Endothelial cell of umbilical vein (primary cell): ENCODE results near the gene RIOX2. TPM values are rescaled to one million over a fixed set of nuclear protein-coding genes. Genes with fewer than 3 reads are reported as not detected.

Experiments
- BruUV-seq: library from RNA; stranded (reverse); fragments of 400-500 nt; replicated peaks from 2 replicates; lab custom pipeline; 2021; lab: Mats Ljungman, UMichigan
- CTCF ChIA-PET: fragments of 300-600, 350-600 bp; sonication (Branson Sonifier 250); formaldehyde crosslinking; loops from one replicate; lab custom pipeline; 2021; ENCODE audit warnings: antibody characterized with exemption, inconsistent platforms; lab: Charles Lee
- POLR2A ChIA-PET: fragments of 300-600, 350-600 bp; sonication (Branson Sonifier 250); formaldehyde crosslinking; loops from one replicate; lab custom pipeline; 2021; ENCODE audit warnings: antibody characterized with exemption, inconsistent platforms; lab: Charles Lee
- DNase-seq: peaks from one replicate; pipeline ENCODE4 v3.0.0-alpha.2; 2011; ENCODE audit warnings: low read depth, low spot score
- FAIRE-seq: peaks from 2 replicates; lab custom pipeline; 2011; peaks lifted over from hg19 to GRCh38; lab: Jason Lieb, UNC
- H2AFZ ChIP-seq: 2 replicates; pipeline ENCODE4 v1.6.0; 2012; ENCODE audit warnings: low read depth, low read length, control low read depth, inconsistent platforms
- H3K27ac ChIP-seq: 2 replicates; pipeline ENCODE4 v1.5.1; 2011; ENCODE audit warnings: low read depth, mild to moderate bottlenecking, control low read depth, low read length, moderate library complexity; ENCODE audit not compliant: insufficient read depth
- H3K27me3 ChIP-seq, 2 experiments: 2 replicates each; pipeline versions ENCODE4 v1.6.0 to v1.6.1; 2011; ENCODE audit warnings: low read length in 2 of 2, mixed read lengths in 1 of 2; ENCODE audit not compliant: control insufficient read depth in 2 of 2, insufficient read depth in 2 of 2
- H3K36me3 ChIP-seq, 2 experiments: 2 replicates in 1 of 2; 3 replicates in 1 of 2; pipeline ENCODE4 v1.5.1; 2011; ENCODE audit warnings: low read length in 2 of 2, mild to moderate bottlenecking in 1 of 2, moderate library complexity in 1 of 2; ENCODE audit not compliant: control insufficient read depth in 2 of 2, insufficient read depth in 2 of 2; ENCODE audit errors: extremely low read depth in 1 of 2
- H3K4me1 ChIP-seq: 3 replicates; pipeline ENCODE4 v1.5.1; 2011; ENCODE audit warnings: mild to moderate bottlenecking, low read length; ENCODE audit not compliant: control insufficient read depth, insufficient read depth; ENCODE audit errors: extremely low read depth
- H3K4me2 ChIP-seq: 2 replicates; pipeline ENCODE4 v1.6.1; 2011; ENCODE audit warnings: low read length, control low read depth, mixed read lengths; ENCODE audit not compliant: insufficient read depth
- H3K4me3 ChIP-seq, 3 experiments: fragments of 200-600 bp in 1 of 3; sonication (generic), shearing (Covaris generic) in 1 of 3; replicated peaks in 1 of 3; 2 replicates each; pipeline ENCODE4 v1.5.1; 2011 to 2016; ENCODE audit warnings: control low read depth in 3 of 3, low read length in 3 of 3, mild to moderate bottlenecking in 2 of 3, inconsistent platforms in 1 of 3, low read depth in 1 of 3, moderate library complexity in 1 of 3; ENCODE audit not compliant: insufficient read depth in 1 of 3
- H3K79me2 ChIP-seq: 2 replicates; pipeline ENCODE4 v1.6.0; 2012; ENCODE audit warnings: low read length, inconsistent platforms; ENCODE audit not compliant: control insufficient read depth, insufficient read depth
- H3K9ac ChIP-seq: replicated peaks from 2 replicates; pipeline ENCODE3; 2011; ENCODE audit warnings: low read length, control low read depth; ENCODE audit not compliant: insufficient read depth; ENCODE audit errors: extremely low read depth
- H3K9me1 ChIP-seq: replicated peaks from 3 replicates; pipeline ENCODE4 v1.6.0; 2011; ENCODE audit warnings: mild to moderate bottlenecking, low read length; ENCODE audit not compliant: control insufficient read depth, insufficient read depth; ENCODE audit errors: extremely low read depth
- H3K9me3 ChIP-seq: replicated peaks from 2 replicates; pipeline ENCODE4 v1.5.1; 2012; ENCODE audit warnings: low read length, inconsistent platforms; ENCODE audit not compliant: control insufficient read depth, insufficient read depth
- H4K20me1 ChIP-seq: replicated peaks from 2 replicates; pipeline ENCODE3; 2011; ENCODE audit warnings: mild to moderate bottlenecking, low read length; ENCODE audit not compliant: control insufficient read depth, insufficient read depth; ENCODE audit errors: extremely low read depth
- CTCF ChIP-seq, 2 donors: IDR thresholded peaks; 1 replicate in 1 of 2; 2 replicates in 1 of 2; pipeline ENCODE4 v1.5.1; 2011; ENCODE audit warnings: low read length in 2 of 2, mild to moderate bottlenecking in 2 of 2, moderate library complexity in 2 of 2, control low read depth in 1 of 2, inconsistent platforms in 1 of 2, low read depth in 1 of 2; ENCODE audit not compliant: insufficient read depth in 1 of 2; ENCODE audit errors: extremely low read depth in 1 of 2
- EZH2 ChIP-seq: IDR thresholded peaks from 2 replicates; pipeline ENCODE4 v1.6.1; 2012; ENCODE audit warnings: borderline replicate concordance, low read depth, mild to moderate bottlenecking, moderate library complexity, low read length, inconsistent platforms; ENCODE audit not compliant: severe bottlenecking
- FOS ChIP-seq: IDR thresholded peaks from 2 replicates; pipeline ENCODE4 v1.6.1; 2011; ENCODE audit warnings: mild to moderate bottlenecking, low read length, moderate library complexity, borderline replicate concordance; ENCODE audit not compliant: insufficient read depth
- GATA2 ChIP-seq: IDR thresholded peaks from 2 replicates; pipeline ENCODE4 v1.7.0; 2011; ENCODE audit warnings: low read depth, mild to moderate bottlenecking, moderate library complexity, mixed read lengths, low read length; ENCODE audit not compliant: insufficient read length, insufficient read depth
- JUN ChIP-seq: IDR thresholded peaks from 2 replicates; pipeline ENCODE4 v1.6.1; 2011; ENCODE audit warnings: borderline replicate concordance, low read depth; ENCODE audit not compliant: insufficient read length, insufficient read depth
- MAX ChIP-seq: IDR thresholded peaks from 2 replicates; pipeline ENCODE4 v1.6.1; 2011; ENCODE audit not compliant: insufficient read depth, insufficient read length
- MYC ChIP-seq: IDR thresholded peaks from one replicate; pipeline ENCODE4 v1.6.1; 2011; ENCODE audit warnings: mild to moderate bottlenecking, low read depth, low read length
- POLR2A ChIP-seq: IDR thresholded peaks from 2 replicates; pipeline ENCODE4 v1.6.1; 2012; ENCODE audit warnings: low read depth, mild to moderate bottlenecking, control low read depth, low read length
- POLR2AphosphoS5 ChIP-seq: IDR thresholded peaks from 2 replicates; pipeline ENCODE4 v1.6.1; 2012; ENCODE audit warnings: low read depth, mild to moderate bottlenecking, control low read depth, low read length, moderate library complexity; ENCODE audit not compliant: insufficient read depth
- dilution Hi-C: fragments of 300-500 bp; cut with MboI; formaldehyde crosslinking; loops from one replicate; pipeline ENCODE4 v1.15.0; 2019; ENCODE audit warnings: low sequenced_read_pairs; ENCODE audit not compliant: extremely low pct_ligation_motif_present
- intact Hi-C: fragments of 100-400 bp; cut with micrococcal nuclease; formaldehyde crosslinking; loops from one replicate; pipeline ENCODE4 v1.10.0; 2022
- polyA plus RNA-seq, 4 experiments: library from polyadenylated mRNA; depleted of rRNA in 3 of 4; stranded (reverse) in 3 of 4; unstranded in 1 of 4; fragments of >200 nt; gene quantifications; 2 replicates each; pipeline versions ENCODE4 v1.2.1 to v1.2.3, GENCODE V29; 2011 to 2012; ENCODE audit warnings: missing spikeins in 1 of 4
- total RNA-seq: library from RNA; stranded (reverse); gene quantifications from 2 replicates; pipeline ENCODE4 v1.2.3, GENCODE V29; 2021

The RIOX2 gene
- total and polyA plus RNA-seq, 2 donors (not counting 3 experiments of a cell fraction or from before 2014, with no cell fraction given) = 14.5 to 30.5 TPM

- peaks cover 40% of the 10 kb centered on the region for H3K79me2 ChIP-seq
- no peak for FAIRE-seq
- CTCF ChIA-PET = interaction anchor here (1.6 kb wide), 1 partner anchor 205 kb away, joined by 4 read pairs; the partner anchor contains the start of gene ARL6
Measured at GRCh38 chr3:97969541-97969940, 2.7 kb downstream of the RIOX2 start.

More at GRCh38 chr3:97969541-97969940, 2.7 kb downstream of the RIOX2 start:
- Histone ChIP-seq H3K9me3 (no peaks in the 10 kb centered on the region), H3K36me3 (no peaks in the 10 kb centered on the region), H3K27ac (no peak overlapping the region), H3K4me1 (peaks cover 17% of the 10 kb centered on the region), H3K27me3 (no peaks in the 10 kb centered on the region), H3K9ac (no peak overlapping the region), H3K4me3 (no peak overlapping the region), H3K4me2 (no peak overlapping the region), H4K20me1 (no peaks in the 10 kb centered on the region), H2AFZ (no peak overlapping the region), H3K9me1 (no peaks in the 10 kb centered on the region)
- TF ChIP-seq JUN (no peak), FOS (no peak), POLR2AphosphoS5 (no peak), GATA2 (no peak), EZH2 (no peak), CTCF (IDR thresholded peaks at IDR 0.05; ENCODE audit: extremely low read depth in 1 of 2, insufficient read depth in 1 of 2, low read depth in 1 of 2, low read length in 2 of 2) (no peak), MYC (no peak), MAX (no peak), POLR2A (no peak)
- DNase-seq = no peak
- POLR2A ChIA-PET = no interaction called here
- intact Hi-C loops (no loop called here), dilution Hi-C loops (no loop called here)
- BruUV-seq = no TSS peak
